ENCODE results near the gene KCNMA1.

KCNMA1 gene

GRCh38 chr10:77338143-77338542 lies 299.5 kb downstream of the KCNMA1 start:
- no peak overlapping the region for H3K9ac ChIP-seq (ENCODE audit: low read length)
- no peak overlapping the region for H3K4me3 ChIP-seq (ENCODE audit: low read length)
- H3K4me1 ChIP-seq (ENCODE audit: control insufficient read depth, low read depth, low read length) = no peaks in the 10 kb centered on the region
- H3K36me3 ChIP-seq (ENCODE audit: control insufficient read depth, low read depth, low read length) = no peaks in the 10 kb centered on the region
- H3K27ac ChIP-seq (ENCODE audit: low read length) = no peak overlapping the region
- H3K9me3 ChIP-seq (ENCODE audit: control insufficient read depth, low read depth, low read length) = no peaks in the 10 kb centered on the region
- no peaks in the 10 kb centered on the region for H3K27me3 ChIP-seq (ENCODE audit: control insufficient read depth, insufficient read depth, low read length)

- H3K27ac ChIP-seq (ENCODE audit: low read length) = no peak overlapping the region
- no peaks in the 10 kb centered on the region for H3K4me1 ChIP-seq (ENCODE audit: control insufficient read depth, low read depth, low read length)
- H3K4me3 ChIP-seq (ENCODE audit: low read length) = no peak overlapping the region
- H3K9ac ChIP-seq (ENCODE audit: low read length) = no peak overlapping the region
- no peaks in the 10 kb centered on the region for H3K9me3 ChIP-seq (ENCODE audit: control insufficient read depth, low read depth, low read length)
- no peaks in the 10 kb centered on the region for H3K36me3 ChIP-seq (ENCODE audit: control insufficient read depth, low read depth, low read length)
- H3K27me3 ChIP-seq (ENCODE audit: control insufficient read depth, insufficient read depth, low read length) = no peaks in the 10 kb centered on the region
These were observed 303.1 kb downstream of the KCNMA1 start for GRCh38 chr10:77334501-77334900.

- no peaks in the 10 kb centered on the region for H3K9me3 ChIP-seq (ENCODE audit: control insufficient read depth, low read depth, low read length)
- H3K27me3 ChIP-seq (ENCODE audit: control insufficient read depth, insufficient read depth, low read length) = no peaks in the 10 kb centered on the region
- no peak overlapping the region for H3K9ac ChIP-seq (ENCODE audit: low read length)
- H3K4me1 ChIP-seq (ENCODE audit: control insufficient read depth, low read depth, low read length) = no peaks in the 10 kb centered on the region
- H3K36me3 ChIP-seq (ENCODE audit: control insufficient read depth, low read depth, low read length) = no peaks in the 10 kb centered on the region
- H3K4me3 ChIP-seq (ENCODE audit: low read length) = no peak overlapping the region
- H3K27ac ChIP-seq (ENCODE audit: low read length) = no peak overlapping the region
These were observed 303.8 kb downstream of the KCNMA1 start for GRCh38 chr10:77333610-77334340.

GRCh38 chr10:77332256-77332655 lies 305.4 kb downstream of the KCNMA1 start:
- no peaks in the 10 kb centered on the region for H3K4me1 ChIP-seq (ENCODE audit: control insufficient read depth, low read depth, low read length)
- H3K27me3 ChIP-seq (ENCODE audit: control insufficient read depth, insufficient read depth, low read length) = no peaks in the 10 kb centered on the region
- H3K36me3 ChIP-seq (ENCODE audit: control insufficient read depth, low read depth, low read length) = no peaks in the 10 kb centered on the region
- no peak overlapping the region for H3K4me3 ChIP-seq (ENCODE audit: low read length)
- H3K9ac ChIP-seq (ENCODE audit: low read length) = no peak overlapping the region
- no peaks in the 10 kb centered on the region for H3K9me3 ChIP-seq (ENCODE audit: control insufficient read depth, low read depth, low read length)
- no peak overlapping the region for H3K27ac ChIP-seq (ENCODE audit: low read length)

GRCh38 chr10:77328272-77328816 lies 309.3 kb downstream of the KCNMA1 start:
- H3K36me3 ChIP-seq (ENCODE audit: control insufficient read depth, low read depth, low read length) = no peaks in the 10 kb centered on the region
- peaks cover 9% of the 10 kb centered on the region for H3K4me1 ChIP-seq (ENCODE audit: control insufficient read depth, low read depth, low read length)
- H3K27ac ChIP-seq (ENCODE audit: low read length) = no peak overlapping the region
- H3K9ac ChIP-seq (ENCODE audit: low read length) = no peak overlapping the region
- no peaks in the 10 kb centered on the region for H3K9me3 ChIP-seq (ENCODE audit: control insufficient read depth, low read depth, low read length)
- H3K27me3 ChIP-seq (ENCODE audit: control insufficient read depth, insufficient read depth, low read length) = no peaks in the 10 kb centered on the region
- no peak overlapping the region for H3K4me3 ChIP-seq (ENCODE audit: low read length)

GRCh38 chr10:77325233-77325537 lies 312.4 kb downstream of the KCNMA1 start:
- Histone ChIP-seq H3K4me1 (ENCODE audit: control insufficient read depth, low read depth, low read length) (peaks cover 9% of the 10 kb centered on the region), H3K4me3 (ENCODE audit: low read length) (no peak overlapping the region), H3K9ac (ENCODE audit: low read length) (no peak overlapping the region), H3K9me3 (ENCODE audit: control insufficient read depth, low read depth, low read length) (no peaks in the 10 kb centered on the region), H3K27me3 (ENCODE audit: control insufficient read depth, insufficient read depth, low read length) (no peaks in the 10 kb centered on the region), H3K36me3 (ENCODE audit: control insufficient read depth, low read depth, low read length) (no peaks in the 10 kb centered on the region), H3K27ac (ENCODE audit: low read length) (no peak overlapping the region)

GRCh38 chr10:77321838-77322237 lies 315.8 kb downstream of the KCNMA1 start:
- Histone ChIP-seq H3K27me3 (ENCODE audit: control insufficient read depth, insufficient read depth, low read length) (no peaks in the 10 kb centered on the region), H3K27ac (ENCODE audit: low read length) (no peak overlapping the region), H3K4me1 (ENCODE audit: control insufficient read depth, low read depth, low read length) (peaks cover 9% of the 10 kb centered on the region), H3K4me3 (ENCODE audit: low read length) (no peak overlapping the region), H3K36me3 (ENCODE audit: control insufficient read depth, low read depth, low read length) (no peaks in the 10 kb centered on the region), H3K9me3 (ENCODE audit: control insufficient read depth, low read depth, low read length) (no peaks in the 10 kb centered on the region), H3K9ac (ENCODE audit: low read length) (no peak overlapping the region)

- no peaks in the 10 kb centered on the region for H3K27me3 ChIP-seq (ENCODE audit: control insufficient read depth, insufficient read depth, low read length)
- peaks cover 9% of the 10 kb centered on the region for H3K4me1 ChIP-seq (ENCODE audit: control insufficient read depth, low read depth, low read length)
- H3K4me3 ChIP-seq (ENCODE audit: low read length) = no peak overlapping the region
- no peaks in the 10 kb centered on the region for H3K36me3 ChIP-seq (ENCODE audit: control insufficient read depth, low read depth, low read length)
- H3K27ac ChIP-seq (ENCODE audit: low read length) = no peak overlapping the region
- no peak overlapping the region for H3K9ac ChIP-seq (ENCODE audit: low read length)
- no peaks in the 10 kb centered on the region for H3K9me3 ChIP-seq (ENCODE audit: control insufficient read depth, low read depth, low read length)
These were observed 316.6 kb downstream of the KCNMA1 start for GRCh38 chr10:77320971-77321471.

GRCh38 chr10:77319557-77319956 lies 318.1 kb downstream of the KCNMA1 start:
- Histone ChIP-seq H3K4me1 (ENCODE audit: control insufficient read depth, low read depth, low read length) (peaks cover 3% of the 10 kb centered on the region), H3K27ac (ENCODE audit: low read length) (no peak overlapping the region), H3K27me3 (ENCODE audit: control insufficient read depth, insufficient read depth, low read length) (no peaks in the 10 kb centered on the region), H3K36me3 (ENCODE audit: control insufficient read depth, low read depth, low read length) (no peaks in the 10 kb centered on the region), H3K9ac (ENCODE audit: low read length) (no peak overlapping the region), H3K4me3 (ENCODE audit: low read length) (no peak overlapping the region), H3K9me3 (ENCODE audit: control insufficient read depth, low read depth, low read length) (no peaks in the 10 kb centered on the region)

- H3K36me3 ChIP-seq (ENCODE audit: control insufficient read depth, low read depth, low read length) = no peaks in the 10 kb centered on the region
- peaks cover 6% of the 10 kb centered on the region for H3K4me1 ChIP-seq (ENCODE audit: control insufficient read depth, low read depth, low read length)
- no peaks in the 10 kb centered on the region for H3K9me3 ChIP-seq (ENCODE audit: control insufficient read depth, low read depth, low read length)
- H3K4me3 ChIP-seq (ENCODE audit: low read length) = no peak overlapping the region
- no peaks in the 10 kb centered on the region for H3K27me3 ChIP-seq (ENCODE audit: control insufficient read depth, insufficient read depth, low read length)
- no peak overlapping the region for H3K27ac ChIP-seq (ENCODE audit: low read length)
- no peak overlapping the region for H3K9ac ChIP-seq (ENCODE audit: low read length)
These were observed 318.9 kb downstream of the KCNMA1 start for GRCh38 chr10:77318739-77319138.

GRCh38 chr10:77317221-77317620 lies 320.4 kb downstream of the KCNMA1 start:
- Histone ChIP-seq H3K4me3 (ENCODE audit: low read length) (no peak overlapping the region), H3K27ac (ENCODE audit: low read length) (no peak overlapping the region), H3K27me3 (ENCODE audit: control insufficient read depth, insufficient read depth, low read length) (no peaks in the 10 kb centered on the region), H3K4me1 (ENCODE audit: control insufficient read depth, low read depth, low read length) (peaks cover 6% of the 10 kb centered on the region), H3K36me3 (ENCODE audit: control insufficient read depth, low read depth, low read length) (no peaks in the 10 kb centered on the region), H3K9me3 (ENCODE audit: control insufficient read depth, low read depth, low read length) (no peaks in the 10 kb centered on the region), H3K9ac (ENCODE audit: low read length) (no peak overlapping the region)

GRCh38 chr10:77315496-77316129 lies 322.0 kb downstream of the KCNMA1 start:
- Histone ChIP-seq H3K9ac (ENCODE audit: low read length) (no peak overlapping the region), H3K9me3 (ENCODE audit: control insufficient read depth, low read depth, low read length) (no peaks in the 10 kb centered on the region), H3K36me3 (ENCODE audit: control insufficient read depth, low read depth, low read length) (no peaks in the 10 kb centered on the region), H3K4me1 (ENCODE audit: control insufficient read depth, low read depth, low read length) (peaks cover 6% of the 10 kb centered on the region), H3K27me3 (ENCODE audit: control insufficient read depth, insufficient read depth, low read length) (no peaks in the 10 kb centered on the region), H3K4me3 (ENCODE audit: low read length) (no peak overlapping the region), H3K27ac (ENCODE audit: low read length) (no peak overlapping the region)

Data from iPS-18a (cell line).